CD14-positive monocyte (primary cell): ENCODE measurements around the gene SERPINB4. TPM values are rescaled to one million over a fixed set of nuclear protein-coding genes. Genes with fewer than 3 reads are reported as not detected.

Experiments
- DNase-seq, 3 donors: peaks; one replicate each; pipeline ENCODE4 v3.0.0-alpha.2; 2011 to 2022
- H2AFZ ChIP-seq: 2 replicates; pipeline ENCODE4 v1.6.0; 2012; ENCODE audit warnings: mild to moderate bottlenecking, low read depth, low read length, inconsistent platforms; ENCODE audit not compliant: insufficient read depth, poor library complexity, severe bottlenecking
- H3K27ac ChIP-seq, 2 donors: 1 replicate in 1 of 2; 2 replicates in 1 of 2; pipeline ENCODE4 v1.5.1; 2012 to 2013; ENCODE audit warnings: low read length in 2 of 2, control low read depth in 1 of 2, inconsistent platforms in 1 of 2, low read depth in 1 of 2, mild to moderate bottlenecking in 1 of 2
- H3K27me3 ChIP-seq, 2 donors: one replicate each; pipeline versions ENCODE4 v1.6.0 to v1.6.1; 2011 to 2013; ENCODE audit warnings: low read length in 2 of 2; ENCODE audit not compliant: control insufficient read depth in 2 of 2, insufficient read depth in 2 of 2
- H3K36me3 ChIP-seq, 2 donors: replicated peaks in 1 of 2; 1 replicate in 1 of 2; 2 replicates in 1 of 2; pipeline versions ENCODE4 v1.5.1 to v1.6.1; 2012 to 2013; ENCODE audit warnings: low read length in 2 of 2, control low read depth in 1 of 2, inconsistent platforms in 1 of 2, mild to moderate bottlenecking in 1 of 2; ENCODE audit not compliant: insufficient read depth in 2 of 2, control insufficient read depth in 1 of 2
- H3K4me1 ChIP-seq, 2 donors: 1 replicate in 1 of 2; 2 replicates in 1 of 2; pipeline versions ENCODE4 v1.5.1 to v1.6.1; 2012 to 2013; ENCODE audit warnings: low read length in 2 of 2, control low read depth in 1 of 2, inconsistent platforms in 1 of 2, mild to moderate bottlenecking in 1 of 2, moderate library complexity in 1 of 2; ENCODE audit not compliant: insufficient read depth in 2 of 2, control insufficient read depth in 1 of 2
- H3K4me2 ChIP-seq: replicated peaks from 2 replicates; pipeline ENCODE3; 2012; ENCODE audit warnings: low read length, moderate library complexity, mild to moderate bottlenecking; ENCODE audit not compliant: poor library complexity, severe bottlenecking; ENCODE audit errors: extremely low read depth
- H3K4me3 ChIP-seq, 3 experiments: fragments of 200-600 bp in 1 of 3; sonication (generic) in 1 of 3; replicated peaks in 1 of 3; 1 replicate in 2 of 3; 2 replicates in 1 of 3; pipeline ENCODE4 v1.5.1; 2011 to 2013; ENCODE audit warnings: low read length in 3 of 3, mild to moderate bottlenecking in 3 of 3, control low read depth in 2 of 3, low read depth in 2 of 3, inconsistent platforms in 1 of 3, moderate library complexity in 1 of 3
- H3K79me2 ChIP-seq: 2 replicates; pipeline ENCODE4 v1.6.0; 2012; ENCODE audit warnings: mild to moderate bottlenecking, control low read depth, inconsistent platforms, low read length, moderate library complexity; ENCODE audit not compliant: insufficient read depth
- H3K9ac ChIP-seq: 2 replicates; pipeline ENCODE4 v1.6.0; 2017; ENCODE audit warnings: low read length, mild to moderate bottlenecking; ENCODE audit not compliant: insufficient read depth, poor library complexity, severe bottlenecking
- H3K9me3 ChIP-seq, 2 donors: replicated peaks in 1 of 2; 1 replicate in 1 of 2; 2 replicates in 1 of 2; pipeline versions ENCODE4 v1.5.1 to v1.6.1; 2012 to 2013; ENCODE audit warnings: low read length in 2 of 2, control low read depth in 1 of 2; ENCODE audit not compliant: control insufficient read depth in 1 of 2, insufficient read depth in 1 of 2
- H4K20me1 ChIP-seq: 2 replicates; pipeline ENCODE4 v1.6.0; 2012; ENCODE audit warnings: mild to moderate bottlenecking, low read length, control low read depth, moderate library complexity; ENCODE audit not compliant: insufficient read depth
- H3K27ac Mint-ChIP-seq, 7 donors: one replicate each; pipeline ENCODE4 v1.8.0; 2020; ENCODE audit warnings: mild to moderate bottlenecking in 7 of 7, mixed read lengths in 7 of 7, moderate library complexity in 6 of 7, inconsistent platforms in 2 of 7
- H3K27me3 Mint-ChIP-seq, 3 donors: one replicate each; pipeline ENCODE4 v1.8.0; 2021 to 2022; ENCODE audit warnings: low read depth in 3 of 3, mild to moderate bottlenecking in 3 of 3, mixed read lengths in 3 of 3, moderate library complexity in 3 of 3, inconsistent platforms in 1 of 3
- H3K36me3 Mint-ChIP-seq, 2 donors: one replicate each; pipeline ENCODE4 v1.8.0; 2020; ENCODE audit warnings: mixed read lengths in 2 of 2, inconsistent platforms in 1 of 2, mild to moderate bottlenecking in 1 of 2
- H3K4me1 Mint-ChIP-seq: one replicate; pipeline ENCODE4 v1.8.0; 2020; ENCODE audit warnings: mild to moderate bottlenecking, mixed read lengths
- H3K4me3 Mint-ChIP-seq, 2 donors: one replicate each; pipeline ENCODE4 v1.8.0; 2020; ENCODE audit warnings: mild to moderate bottlenecking in 2 of 2, mixed read lengths in 2 of 2, moderate library complexity in 1 of 2
- H3K9me3 Mint-ChIP-seq, 7 donors: one replicate each; pipeline ENCODE4 v1.8.0; 2020 to 2022; ENCODE audit warnings: mixed read lengths in 7 of 7, mild to moderate bottlenecking in 6 of 7, moderate library complexity in 6 of 7, inconsistent platforms in 2 of 7
- WGBS: methylation state at CpG from one replicate; pipeline ENCODE4 v1.1.5; 2013; ENCODE audit warnings: missing lambda C conversion rate; ENCODE audit not compliant: insufficient coverage; 5-methylcytosine and 5-hydroxymethylcytosine counted together
- intact Hi-C, 2 donors: fragments of 100-400 bp; cut with micrococcal nuclease; formaldehyde crosslinking; loops; one replicate each; pipeline versions ENCODE4 v1.15.0 to v1.15.1; 2023
- polyA plus RNA-seq, 3 donors: library from polyadenylated mRNA; depleted of rRNA in 1 of 3; unstranded in 2 of 3; stranded (reverse) in 1 of 3; fragments of 300-500 nt in 2 of 3; fragments of >200 nt in 1 of 3; fragmentation: Illumina TruSeq in 2 of 3; gene quantifications; 1 replicate in 2 of 3; 2 replicates in 1 of 3; pipeline ENCODE4 v1.2.3, GENCODE V29; 2012 to 2021
- TF ChIP-seq, protein P1 (sequence below): fragments of 200-600 bp; IDR thresholded peaks from one replicate; pipeline ENCODE4 v1.8.0; 2022; ENCODE audit warnings: antibody characterized with exemption, mild to moderate bottlenecking

SERPINB4 gene
- polyA plus RNA-seq, 3 donors, result not detected

GRCh38 chr18:63617915-63618234 lies 26.2 kb downstream of the SERPINB4 start:
- no peak overlapping the region for H3K4me3 Mint-ChIP-seq
- Histone ChIP-seq H3K27ac (no peak overlapping the region), H3K4me3 (no peak overlapping the region), H3K4me1 (no peaks in the 10 kb centered on the region), H3K27me3 (no peaks in the 10 kb centered on the region), H3K4me2 (no peak overlapping the region), H3K9ac (no peak overlapping the region), H4K20me1 (no peaks in the 10 kb centered on the region), H2AFZ (no peak overlapping the region), H3K36me3 (no peaks in the 10 kb centered on the region), H3K79me2 (no peaks in the 10 kb centered on the region), H3K9me3 (peaks cover 3 to 6% of the 10 kb centered on the region in 2 donors)
- H3K36me3 Mint-ChIP-seq, result no peaks in the 10 kb centered on the region
- WGBS, result no CpG with 5 or more reads among the region's 2 CpGs
- H3K4me1 Mint-ChIP-seq, result no peaks in the 10 kb centered on the region
- DNase-seq, result no peak
- H3K27me3 Mint-ChIP-seq, result peaks cover 0 to 4% (median 0%) of the 10 kb centered on the region in 3 donors
- TF ChIP-seq, protein P1, sequence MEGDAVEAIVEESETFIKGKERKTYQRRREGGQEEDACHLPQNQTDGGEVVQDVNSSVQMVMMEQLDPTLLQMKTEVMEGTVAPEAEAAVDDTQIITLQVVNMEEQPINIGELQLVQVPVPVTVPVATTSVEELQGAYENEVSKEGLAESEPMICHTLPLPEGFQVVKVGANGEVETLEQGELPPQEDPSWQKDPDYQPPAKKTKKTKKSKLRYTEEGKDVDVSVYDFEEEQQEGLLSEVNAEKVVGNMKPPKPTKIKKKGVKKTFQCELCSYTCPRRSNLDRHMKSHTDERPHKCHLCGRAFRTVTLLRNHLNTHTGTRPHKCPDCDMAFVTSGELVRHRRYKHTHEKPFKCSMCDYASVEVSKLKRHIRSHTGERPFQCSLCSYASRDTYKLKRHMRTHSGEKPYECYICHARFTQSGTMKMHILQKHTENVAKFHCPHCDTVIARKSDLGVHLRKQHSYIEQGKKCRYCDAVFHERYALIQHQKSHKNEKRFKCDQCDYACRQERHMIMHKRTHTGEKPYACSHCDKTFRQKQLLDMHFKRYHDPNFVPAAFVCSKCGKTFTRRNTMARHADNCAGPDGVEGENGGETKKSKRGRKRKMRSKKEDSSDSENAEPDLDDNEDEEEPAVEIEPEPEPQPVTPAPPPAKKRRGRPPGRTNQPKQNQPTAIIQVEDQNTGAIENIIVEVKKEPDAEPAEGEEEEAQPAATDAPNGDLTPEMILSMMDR, result no peak
- no peak overlapping the region for H3K27ac Mint-ChIP-seq
- intact Hi-C loops, result no loop called here
- H3K9me3 Mint-ChIP-seq, result peaks cover 1 to 12% (median 7%) of the 10 kb centered on the region in 7 donors

DNA sequence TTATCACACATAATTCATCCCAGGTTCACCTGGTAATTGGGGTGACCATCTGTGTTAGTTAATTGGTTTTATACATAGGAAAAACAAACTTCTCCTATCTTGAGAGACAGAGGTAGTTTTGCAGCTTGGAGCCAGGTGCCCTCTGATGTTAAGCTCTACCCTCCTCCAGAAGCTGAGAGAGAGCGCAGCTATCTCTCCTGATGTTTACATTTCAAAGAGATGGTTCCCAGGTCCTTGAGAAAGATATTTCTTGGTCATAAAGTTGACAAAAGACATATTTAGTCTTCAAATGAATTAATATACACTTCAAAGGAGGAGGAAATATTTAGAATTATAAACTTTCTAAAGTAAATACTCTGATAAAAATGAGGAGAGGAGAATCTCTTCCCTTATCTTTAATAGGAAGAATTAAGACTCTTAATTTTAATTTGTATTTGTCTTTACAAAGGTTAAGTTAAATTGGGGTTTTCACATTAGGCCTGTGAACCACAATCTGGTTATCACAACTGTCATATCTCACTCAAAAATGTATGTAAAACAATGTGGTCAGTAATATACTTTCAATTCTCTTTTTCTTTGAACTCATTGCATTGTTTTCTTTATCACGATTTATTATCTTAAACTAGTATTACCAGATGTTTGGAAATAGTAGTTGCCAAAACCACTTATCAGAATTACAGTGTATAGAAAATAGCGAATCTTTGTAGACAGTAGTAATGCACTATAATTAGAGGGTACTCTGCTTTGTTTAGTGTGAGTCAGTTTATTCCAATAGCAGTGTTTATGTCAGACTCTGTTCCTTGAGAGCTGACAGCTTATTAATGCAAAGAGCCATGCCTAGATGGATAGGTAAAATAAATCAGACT lies 26.8 kb downstream of the SERPINB4 start:
- no peaks in the 10 kb centered on the region for H3K36me3 Mint-ChIP-seq

More for the DNA sequence above, 26.8 kb downstream of the SERPINB4 start:
- H3K4me2 ChIP-seq, result no peak overlapping the region
- TF ChIP-seq, protein P1, result no peak
- peaks cover 3 to 6% of the 10 kb centered on the region in 2 donors for H3K9me3 ChIP-seq
- intact Hi-C loops, result no loop called here
- peaks cover 0 to 4% (median 1%) of the 10 kb centered on the region in 3 donors for H3K27me3 Mint-ChIP-seq
- no peak overlapping the region for H3K4me3 Mint-ChIP-seq
- DNase-seq, result no peak
- no CpG with 5 or more reads among the region's 3 CpGs for WGBS
- no peaks in the 10 kb centered on the region for H4K20me1 ChIP-seq
- H3K27ac Mint-ChIP-seq, result no peak overlapping the region
- H3K79me2 ChIP-seq, result no peaks in the 10 kb centered on the region
- H3K36me3 ChIP-seq, result no peaks in the 10 kb centered on the region
- no peaks in the 10 kb centered on the region for H3K27me3 ChIP-seq
- H3K4me1 Mint-ChIP-seq, result no peaks in the 10 kb centered on the region
- no peak overlapping the region for H3K4me3 ChIP-seq
- no peaks in the 10 kb centered on the region for H3K4me1 ChIP-seq
- H2AFZ ChIP-seq, result no peak overlapping the region
- H3K9ac ChIP-seq, result no peak overlapping the region
- H3K27ac ChIP-seq, result no peak overlapping the region
- H3K9me3 Mint-ChIP-seq, result peaks cover 1 to 12% (median 7%) of the 10 kb centered on the region in 7 donors
